HL-60 (cell line): ENCODE data around the gene KDELR3.

ENCODE experiments used
- DNase-seq, 2 experiments: peaks; one replicate each; pipeline ENCODE4 v3.0.0-alpha.2; 2010 to 2020; ENCODE audit warnings: low read depth in 1 of 2, low spot score in 1 of 2
- H3K27ac ChIP-seq: fragments of 250-450 bp; sonication (Bioruptor Pico); replicated peaks from 2 replicates; pipeline ENCODE4 v1.5.1; 2020; ENCODE audit warnings: mild to moderate bottlenecking, moderate library complexity
- H3K27me3 ChIP-seq: fragments of 250-450 bp; sonication (Bioruptor Pico); 2 replicates; pipeline ENCODE4 v1.5.1; 2021; ENCODE audit warnings: mild to moderate bottlenecking, moderate library complexity; ENCODE audit not compliant: insufficient read depth, poor library complexity, severe bottlenecking
- H3K4me3 ChIP-seq: replicated peaks from 2 replicates; pipeline ENCODE4 v1.5.1; 2011; ENCODE audit warnings: mild to moderate bottlenecking, control low read depth, low read length; ENCODE audit not compliant: insufficient read depth
- GABPA ChIP-seq: IDR thresholded peaks from 2 replicates; pipeline ENCODE4 v1.6.1; 2012; ENCODE audit warnings: low read depth
- POLR2AphosphoS5 ChIP-seq: IDR thresholded peaks from 2 replicates; pipeline ENCODE4 v1.6.1; 2012; ENCODE audit warnings: low read depth
- SPI1 ChIP-seq: IDR thresholded peaks from 2 replicates; pipeline ENCODE4 v1.6.1; 2012; ENCODE audit warnings: low read depth, mild to moderate bottlenecking, borderline replicate concordance
- TF ChIP-seq, protein P1 (sequence below): IDR thresholded peaks from one replicate; pipeline ENCODE4 v1.5.1; 2011; ENCODE audit warnings: low read length, control low read depth, inconsistent platforms; ENCODE audit not compliant: insufficient read depth
- TF ChIP-seq, protein P2 (sequence below): IDR thresholded peaks from 2 replicates; pipeline ENCODE4 v1.6.1; 2012; ENCODE audit warnings: low read depth; ENCODE audit not compliant: insufficient replicate concordance

KDELR3 gene

GRCh38 chr22:38424525-38425080, 43.3 kb upstream of the KDELR3 start:
- no peak for DNase-seq
- Histone ChIP-seq H3K4me3 (no peak overlapping the region), H3K27ac (no peak overlapping the region), H3K27me3 (no peaks in the 10 kb centered on the region)
- no peak for TF ChIP-seq POLR2AphosphoS5
- no peak for TF ChIP-seq GABPA
- TF ChIP-seq, protein P1, sequence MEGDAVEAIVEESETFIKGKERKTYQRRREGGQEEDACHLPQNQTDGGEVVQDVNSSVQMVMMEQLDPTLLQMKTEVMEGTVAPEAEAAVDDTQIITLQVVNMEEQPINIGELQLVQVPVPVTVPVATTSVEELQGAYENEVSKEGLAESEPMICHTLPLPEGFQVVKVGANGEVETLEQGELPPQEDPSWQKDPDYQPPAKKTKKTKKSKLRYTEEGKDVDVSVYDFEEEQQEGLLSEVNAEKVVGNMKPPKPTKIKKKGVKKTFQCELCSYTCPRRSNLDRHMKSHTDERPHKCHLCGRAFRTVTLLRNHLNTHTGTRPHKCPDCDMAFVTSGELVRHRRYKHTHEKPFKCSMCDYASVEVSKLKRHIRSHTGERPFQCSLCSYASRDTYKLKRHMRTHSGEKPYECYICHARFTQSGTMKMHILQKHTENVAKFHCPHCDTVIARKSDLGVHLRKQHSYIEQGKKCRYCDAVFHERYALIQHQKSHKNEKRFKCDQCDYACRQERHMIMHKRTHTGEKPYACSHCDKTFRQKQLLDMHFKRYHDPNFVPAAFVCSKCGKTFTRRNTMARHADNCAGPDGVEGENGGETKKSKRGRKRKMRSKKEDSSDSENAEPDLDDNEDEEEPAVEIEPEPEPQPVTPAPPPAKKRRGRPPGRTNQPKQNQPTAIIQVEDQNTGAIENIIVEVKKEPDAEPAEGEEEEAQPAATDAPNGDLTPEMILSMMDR, result no peak
- TF ChIP-seq, protein P2, sequence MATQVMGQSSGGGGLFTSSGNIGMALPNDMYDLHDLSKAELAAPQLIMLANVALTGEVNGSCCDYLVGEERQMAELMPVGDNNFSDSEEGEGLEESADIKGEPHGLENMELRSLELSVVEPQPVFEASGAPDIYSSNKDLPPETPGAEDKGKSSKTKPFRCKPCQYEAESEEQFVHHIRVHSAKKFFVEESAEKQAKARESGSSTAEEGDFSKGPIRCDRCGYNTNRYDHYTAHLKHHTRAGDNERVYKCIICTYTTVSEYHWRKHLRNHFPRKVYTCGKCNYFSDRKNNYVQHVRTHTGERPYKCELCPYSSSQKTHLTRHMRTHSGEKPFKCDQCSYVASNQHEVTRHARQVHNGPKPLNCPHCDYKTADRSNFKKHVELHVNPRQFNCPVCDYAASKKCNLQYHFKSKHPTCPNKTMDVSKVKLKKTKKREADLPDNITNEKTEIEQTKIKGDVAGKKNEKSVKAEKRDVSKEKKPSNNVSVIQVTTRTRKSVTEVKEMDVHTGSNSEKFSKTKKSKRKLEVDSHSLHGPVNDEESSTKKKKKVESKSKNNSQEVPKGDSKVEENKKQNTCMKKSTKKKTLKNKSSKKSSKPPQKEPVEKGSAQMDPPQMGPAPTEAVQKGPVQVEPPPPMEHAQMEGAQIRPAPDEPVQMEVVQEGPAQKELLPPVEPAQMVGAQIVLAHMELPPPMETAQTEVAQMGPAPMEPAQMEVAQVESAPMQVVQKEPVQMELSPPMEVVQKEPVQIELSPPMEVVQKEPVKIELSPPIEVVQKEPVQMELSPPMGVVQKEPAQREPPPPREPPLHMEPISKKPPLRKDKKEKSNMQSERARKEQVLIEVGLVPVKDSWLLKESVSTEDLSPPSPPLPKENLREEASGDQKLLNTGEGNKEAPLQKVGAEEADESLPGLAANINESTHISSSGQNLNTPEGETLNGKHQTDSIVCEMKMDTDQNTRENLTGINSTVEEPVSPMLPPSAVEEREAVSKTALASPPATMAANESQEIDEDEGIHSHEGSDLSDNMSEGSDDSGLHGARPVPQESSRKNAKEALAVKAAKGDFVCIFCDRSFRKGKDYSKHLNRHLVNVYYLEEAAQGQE, result no peak
- TF ChIP-seq SPI1, result no peak

GRCh38 chr22:38426628-38427027, 41.3 kb upstream of the KDELR3 start:
- no peak overlapping the region for H3K4me3 ChIP-seq
- DNase-seq, result no peak
- TF ChIP-seq, protein P1, result no peak
- no peak for TF ChIP-seq GABPA
- TF ChIP-seq, protein P2, result no peak
- TF ChIP-seq POLR2AphosphoS5, result no peak
- TF ChIP-seq SPI1, result no peak
- H3K27ac ChIP-seq, result no peak overlapping the region
- H3K27me3 ChIP-seq, result no peaks in the 10 kb centered on the region

DNA sequence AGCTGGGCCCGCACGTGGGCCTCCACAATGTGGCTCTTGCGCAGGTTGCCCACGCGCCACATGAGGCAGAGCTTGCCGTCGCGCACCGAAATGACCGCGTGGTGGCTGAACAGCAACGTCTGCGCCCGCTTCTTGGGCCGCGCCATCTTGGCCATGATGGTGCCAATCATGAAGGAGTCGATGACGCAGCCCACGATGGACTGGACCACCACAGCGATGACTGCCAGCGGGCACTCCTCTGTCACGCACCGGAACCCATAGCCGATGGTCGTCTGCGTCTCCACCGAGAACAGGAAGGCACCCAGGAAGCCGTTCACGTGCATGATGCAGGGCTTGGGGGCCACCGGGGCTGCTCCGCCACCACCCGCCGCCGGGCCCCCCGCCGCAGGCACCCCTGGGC, 40.4 kb upstream of the KDELR3 start:
- no peaks in the 10 kb centered on the region for H3K27me3 ChIP-seq
- H3K27ac ChIP-seq, result no peak overlapping the region
- no peak overlapping the region for H3K4me3 ChIP-seq
- TF ChIP-seq, protein P2, result no peak
- TF ChIP-seq SPI1, result no peak
- TF ChIP-seq GABPA, result no peak
- TF ChIP-seq POLR2AphosphoS5, result no peak
- DNase-seq, result no peak
